GM11168 (cell line): Measurements from ENCODE around the gene HHIP.

Source experiments
- in situ Hi-C: fragments of 300-500 bp; cut with MboI; formaldehyde crosslinking; loops from one replicate; pipeline ENCODE4 v1.12.0; 2022; ENCODE audit warnings: low sequenced_read_pairs; ENCODE audit not compliant: unreplicated experiment

Gene HHIP

DNA sequence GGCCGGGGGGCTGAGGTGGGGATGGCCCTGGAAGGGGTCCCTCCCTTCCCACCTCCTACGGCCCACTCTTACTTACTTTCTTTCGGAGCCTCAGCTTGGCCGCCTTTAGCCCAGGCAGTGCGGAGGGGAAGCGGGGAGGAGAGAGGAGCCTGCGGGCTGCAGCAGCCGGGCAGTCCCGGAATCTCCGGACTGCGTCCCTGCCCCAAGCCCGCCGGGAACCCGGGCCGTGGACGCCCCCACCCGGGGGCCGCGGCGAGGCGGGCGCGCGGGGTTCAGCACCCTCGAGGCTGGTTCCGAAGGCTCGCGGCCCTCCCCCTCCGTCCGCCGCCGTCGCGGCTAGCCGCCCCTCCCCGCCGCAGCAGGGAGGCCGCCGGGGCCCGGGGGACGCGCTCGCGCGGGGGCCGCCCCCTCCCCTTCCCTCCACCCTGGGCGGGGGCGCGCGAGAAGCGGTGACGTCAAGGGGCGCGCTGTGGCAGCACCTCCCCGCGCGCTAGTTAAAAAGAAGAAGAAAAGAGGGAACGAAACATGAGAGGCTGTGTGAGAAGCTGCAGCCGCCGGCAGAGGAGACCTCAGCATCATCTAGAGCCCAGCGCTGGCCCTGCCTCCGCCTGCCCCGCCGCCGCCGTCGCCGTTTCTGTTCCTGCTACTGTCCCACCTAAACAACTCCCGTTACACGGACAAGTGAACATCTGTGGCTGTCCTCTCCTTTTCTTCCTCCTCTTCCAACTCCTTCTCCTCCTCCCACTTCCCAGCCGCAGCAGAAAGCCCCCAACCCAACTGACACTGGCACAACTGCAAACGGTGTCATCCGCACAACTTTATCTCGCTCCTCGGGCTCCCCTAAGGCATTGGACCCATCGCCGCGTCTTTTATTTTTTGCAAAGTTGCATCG, at the start of gene HHIP:
Gene HHIP (plus strand): TSS at position 526 of the 892 bp plus-strand sequence. CDS start 520 bp downstream, outside the sequence.
- in situ Hi-C loops = no loop called here

- in situ Hi-C loops = no loop called here
Observed at GRCh38 chr4:144597171-144597570, 48.8 kb upstream of the HHIP start.

DNA sequence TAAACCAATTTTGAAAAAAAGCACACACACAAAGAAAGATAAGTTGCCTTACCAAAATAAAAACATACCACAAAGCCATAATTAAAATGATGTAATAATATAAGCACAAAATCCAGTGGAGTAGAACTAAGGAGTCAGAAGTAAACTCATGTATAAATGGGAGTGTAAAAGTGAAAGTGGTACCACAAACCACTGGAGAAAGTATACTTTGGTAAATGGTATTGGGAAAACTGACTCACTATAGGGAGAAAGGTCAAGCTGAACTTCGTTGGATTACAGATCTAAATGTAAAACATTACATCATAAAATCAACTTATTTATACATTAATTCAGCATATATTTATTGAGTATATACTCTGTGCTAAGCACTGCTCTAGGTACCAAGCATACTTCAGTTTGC, 46.3 kb upstream of the HHIP start:
- in situ Hi-C loops = loop anchor here (25.0 kb wide), 1 partner anchor 438 kb away; no protein-coding TSS in a partner anchor

DNA sequence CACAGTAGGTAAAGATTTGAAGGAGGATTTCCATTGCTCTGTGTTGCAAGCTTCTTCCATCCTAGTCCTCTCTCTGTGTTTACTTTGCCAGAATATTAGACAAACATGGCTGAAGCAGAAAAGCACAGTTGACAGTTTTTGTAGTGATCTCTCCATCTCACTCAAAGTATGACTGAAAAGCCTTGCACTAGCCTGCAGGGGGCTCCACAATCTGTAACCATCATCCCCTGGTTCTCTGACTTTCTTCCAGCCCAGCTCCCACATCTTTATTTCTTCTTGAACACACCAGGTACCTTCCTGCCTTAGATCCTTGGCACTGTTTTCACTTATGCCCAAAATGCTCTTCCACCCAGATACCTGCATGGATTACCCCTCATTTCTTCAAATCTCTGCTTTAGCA, 34.1 kb upstream of the HHIP start:
- in situ Hi-C loops = loop anchor here (10.0 to 25.0 kb wide), 2 partner anchors 153 to 425 kb away; no protein-coding TSS in a partner anchor

- in situ Hi-C loops = loop anchor here (10.0 to 25.0 kb wide), 2 partner anchors 150 to 422 kb away; no protein-coding TSS in a partner anchor
Observed at GRCh38 chr4:144614850-144615585, 30.9 kb upstream of the HHIP start.

- in situ Hi-C loops = loop anchor here (25.0 kb wide), 1 partner anchor 416 kb away; no protein-coding TSS in a partner anchor
Observed at GRCh38 chr4:144621681-144622080, 24.3 kb upstream of the HHIP start.

- in situ Hi-C loops = no loop called here
Observed at GRCh38 chr4:144627663-144628076, 18.3 kb upstream of the HHIP start.

GRCh38 chr4:144633215-144633614, 12.7 kb upstream of the HHIP start:
- in situ Hi-C loops = no loop called here

DNA sequence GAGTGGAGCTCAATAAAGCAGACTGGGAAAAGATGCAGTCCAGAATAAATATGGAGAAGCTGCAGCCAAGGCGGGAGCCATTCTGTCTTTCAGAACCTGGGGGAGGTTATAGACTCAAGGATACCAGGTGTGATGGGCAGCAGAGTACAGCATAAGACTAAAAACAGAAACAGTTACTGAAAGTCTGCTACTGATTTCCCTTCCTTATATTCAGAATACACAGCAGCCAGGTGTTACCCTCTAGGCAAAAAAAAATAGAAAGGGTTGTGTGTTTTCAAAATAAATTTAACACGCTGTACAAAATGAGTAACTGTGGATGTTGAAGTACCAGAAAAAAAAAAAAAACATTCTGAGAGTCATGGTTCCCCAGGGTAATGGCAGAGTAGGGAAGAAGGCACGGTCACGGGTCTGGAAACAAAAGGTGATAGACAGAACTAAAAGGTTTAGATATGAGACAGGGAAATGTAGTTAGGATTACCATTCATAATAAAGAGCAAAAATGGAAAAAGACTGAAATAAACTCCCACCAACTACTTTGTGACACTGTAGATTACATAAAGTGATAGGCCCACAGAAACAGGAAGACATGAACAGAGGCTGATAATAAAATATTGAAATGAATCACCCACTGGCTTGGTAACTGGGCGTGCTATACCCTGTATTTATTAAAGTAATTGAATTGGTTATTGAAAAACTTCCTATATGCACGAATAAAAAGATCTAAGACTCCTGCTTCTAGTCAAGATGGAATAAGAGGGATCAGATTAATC, 10.8 kb upstream of the HHIP start:
- in situ Hi-C loops = no loop called here

DNA sequence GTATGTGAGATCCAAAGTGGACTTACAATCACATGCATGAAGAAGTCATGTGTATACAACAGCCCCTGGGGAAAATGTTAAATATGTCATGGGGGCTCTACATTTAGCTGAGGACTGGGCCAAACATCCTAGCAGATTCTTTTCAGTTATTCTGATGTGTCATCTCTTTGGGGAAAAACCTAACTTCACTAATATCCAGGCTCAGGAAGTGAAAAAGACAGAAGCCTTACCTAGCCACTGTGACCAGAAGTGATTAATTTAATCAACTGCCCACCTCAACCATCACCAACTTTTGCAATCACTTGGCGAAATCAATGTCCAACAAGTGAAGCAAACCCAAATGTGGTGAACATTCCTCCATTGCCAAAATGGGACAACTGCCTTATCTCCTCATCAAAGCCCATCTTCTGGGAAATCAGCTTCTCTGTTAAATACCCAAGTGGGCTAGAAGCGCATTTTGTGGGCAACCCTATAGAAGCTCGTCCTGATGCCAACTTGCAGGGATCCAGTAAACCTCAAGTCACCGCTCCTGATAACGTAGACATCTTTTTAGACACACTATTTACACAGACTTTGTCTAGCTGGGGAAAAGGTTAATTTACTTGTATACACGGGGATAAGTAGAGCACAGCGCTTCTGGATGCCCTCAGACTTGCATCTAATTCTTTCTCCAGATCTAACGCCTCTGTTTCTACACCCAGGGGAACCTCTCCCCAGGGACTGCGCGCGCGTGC, 1.4 kb upstream of the HHIP start:
- in situ Hi-C loops = no loop called here

DNA sequence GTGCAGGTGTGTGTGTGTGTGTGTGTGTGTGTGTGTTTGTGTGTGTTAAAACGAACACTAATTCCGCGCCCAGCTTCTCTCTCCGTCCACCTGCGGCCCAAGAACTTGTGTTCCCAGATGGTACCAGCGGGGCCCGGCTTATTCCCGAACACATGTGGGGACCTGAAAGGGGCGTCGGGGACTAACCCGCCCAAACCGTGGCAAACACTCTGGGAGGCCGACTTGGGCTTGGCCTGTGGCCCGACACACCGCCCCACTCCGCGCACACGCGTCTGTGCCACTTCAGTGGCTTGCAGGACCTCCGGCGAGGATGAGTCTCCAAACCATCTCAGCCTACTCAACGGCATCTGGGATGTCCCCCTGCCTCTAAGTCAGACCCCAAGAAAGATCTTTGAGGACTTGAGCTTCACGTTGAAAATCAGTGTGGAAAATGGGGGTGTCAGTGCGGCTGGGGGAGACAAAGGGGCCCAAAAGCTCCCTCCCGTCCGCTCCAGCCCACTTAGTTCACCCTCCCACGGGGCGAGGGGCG, 790 bp upstream of the HHIP start:
- in situ Hi-C loops = no loop called here

DNA sequence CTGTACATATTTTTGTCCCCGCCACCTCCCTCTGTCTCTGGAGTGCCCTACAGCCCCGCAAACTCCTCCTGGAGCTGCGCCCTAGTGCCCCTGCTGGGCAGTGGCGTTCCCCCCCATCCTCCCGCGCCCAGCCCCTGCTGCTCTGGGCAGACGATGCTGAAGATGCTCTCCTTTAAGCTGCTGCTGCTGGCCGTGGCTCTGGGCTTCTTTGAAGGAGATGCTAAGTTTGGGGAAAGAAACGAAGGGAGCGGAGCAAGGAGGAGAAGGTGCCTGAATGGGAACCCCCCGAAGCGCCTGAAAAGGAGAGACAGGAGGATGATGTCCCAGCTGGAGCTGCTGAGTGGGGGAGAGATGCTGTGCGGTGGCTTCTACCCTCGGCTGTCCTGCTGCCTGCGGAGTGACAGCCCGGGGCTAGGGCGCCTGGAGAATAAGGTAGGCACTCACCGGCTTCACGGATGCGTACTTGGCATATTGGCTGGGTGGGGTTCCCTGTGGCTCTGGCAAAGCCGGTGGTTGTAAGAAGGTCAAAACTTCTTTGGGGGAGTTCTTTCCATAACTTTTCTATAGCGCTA, 653 bp downstream of the HHIP start:
- in situ Hi-C loops = no loop called here

- in situ Hi-C loops = no loop called here
Observed at GRCh38 chr4:144647095-144647561, 1.2 kb downstream of the HHIP start.

DNA sequence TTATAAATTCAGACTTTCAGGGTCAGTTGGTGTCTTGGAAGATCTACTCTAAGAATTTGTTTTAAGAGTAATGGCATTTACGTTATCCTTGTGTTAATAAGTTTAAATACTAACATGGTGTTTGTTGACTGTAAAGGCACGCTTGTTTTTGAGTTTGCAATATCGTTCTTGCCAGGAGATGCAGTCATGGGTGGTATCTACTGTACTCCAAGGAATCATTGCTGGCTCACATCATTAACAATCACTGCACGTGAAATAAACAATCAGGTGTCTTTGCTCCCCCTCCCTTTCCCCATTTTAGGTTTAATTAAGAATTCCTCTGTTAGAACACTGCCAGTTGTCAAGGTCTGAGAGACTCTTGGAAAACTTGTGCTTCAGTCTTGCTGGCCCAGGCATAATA, 1.6 kb downstream of the HHIP start:
- in situ Hi-C loops = no loop called here

DNA sequence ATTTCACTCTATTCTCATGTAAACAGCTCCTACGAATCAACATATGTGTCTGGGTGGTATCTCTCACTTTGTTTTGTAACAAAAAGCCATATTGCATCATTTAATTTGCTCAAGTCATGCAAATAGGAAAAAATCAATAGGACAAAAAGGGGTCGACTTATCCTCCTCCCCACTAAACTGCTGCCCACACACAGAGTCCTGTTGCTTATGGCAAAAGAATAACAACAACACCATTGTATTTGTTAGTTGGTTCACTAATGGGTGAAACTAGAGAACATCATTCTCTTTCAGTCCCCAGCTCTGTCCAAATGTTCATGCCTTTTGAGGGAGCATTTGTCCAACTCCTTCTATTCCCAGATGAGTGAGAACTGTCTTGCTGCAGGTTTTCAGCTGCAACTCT, 2.1 kb downstream of the HHIP start:
- in situ Hi-C loops = no loop called here

GRCh38 chr4:144649646-144650045, 3.7 kb downstream of the HHIP start:
- in situ Hi-C loops = no loop called here

GRCh38 chr4:144650311-144651005, 4.5 kb downstream of the HHIP start:
- in situ Hi-C loops = no loop called here

DNA sequence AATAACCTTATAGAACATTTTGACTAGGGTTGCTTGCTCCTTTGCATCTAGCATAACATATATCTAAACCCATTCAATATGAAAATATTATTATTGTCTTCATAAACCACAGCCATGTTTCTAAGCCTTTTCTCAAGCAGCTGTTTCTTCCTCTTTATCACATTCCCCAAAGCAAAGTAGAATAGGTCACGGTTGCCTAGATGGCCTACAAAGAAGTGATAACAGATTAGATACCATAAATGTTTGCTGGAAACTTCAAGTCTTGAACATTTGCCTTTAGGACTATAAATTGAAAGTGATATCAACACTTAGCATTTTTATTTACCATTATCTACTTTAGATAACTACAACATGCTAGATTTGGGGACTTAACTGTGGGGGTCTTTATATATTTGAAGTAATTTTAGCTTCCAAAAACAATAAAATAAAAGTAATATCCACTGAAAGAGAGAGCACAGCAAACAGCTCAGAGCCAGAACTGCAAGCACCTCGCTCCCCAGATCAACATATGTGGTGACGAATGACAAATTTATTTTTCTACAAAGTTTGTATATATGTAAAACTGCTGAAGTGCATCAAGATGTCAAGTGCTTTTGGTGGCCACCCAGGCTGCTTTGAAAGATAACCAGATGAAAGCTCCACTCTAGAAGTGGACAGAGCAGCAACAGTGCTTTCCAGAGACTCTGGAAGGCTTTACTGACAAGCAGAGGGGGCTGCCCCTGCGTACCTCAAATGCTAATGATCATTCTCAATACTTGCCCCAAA, 8.0 kb downstream of the HHIP start:
- in situ Hi-C loops = no loop called here
